Loucy (cell line): Measurements from ENCODE around the gene SESN3.

Source experiments
- CTCF ChIP-seq: fragments of 200-600 bp; sonication (generic); conservative IDR thresholded peaks from 2 replicates; pipeline ENCODE4 v1.5.1; 2014; ENCODE audit warnings: mild to moderate bottlenecking, antibody characterized with exemption, low read length
- EZH2phosphoT487 ChIP-seq: fragments of 200-600 bp; IDR thresholded peaks from 2 replicates; pipeline ENCODE4 v1.6.1; 2018; ENCODE audit warnings: antibody characterized with exemption, mild to moderate bottlenecking, moderate library complexity, borderline replicate concordance

- TF ChIP-seq EZH2phosphoT487, result no peak
- no peak for TF ChIP-seq CTCF
Observed at GRCh38 chr11:95266751-95267374, 35.9 kb upstream of the SESN3 start.
